Brain microvascular endothelial cell (primary cell): ENCODE measurements around the gene SLC44A3.

Source experiments
- DNase-seq: peaks from one replicate; pipeline ENCODE4 v3.0.0-alpha.2; 2020
- H3K27ac ChIP-seq: fragments of 250-450 bp; sonication (Bioruptor Pico); 2 replicates; pipeline ENCODE4 v1.5.1; 2020; ENCODE audit warnings: mild to moderate bottlenecking, moderate library complexity
- H3K27me3 ChIP-seq: fragments of 250-450 bp; sonication (Bioruptor Pico); replicated peaks from 2 replicates; pipeline ENCODE4 v1.5.1; 2020; ENCODE audit warnings: mild to moderate bottlenecking
- H3K36me3 ChIP-seq: fragments of 250-450 bp; sonication (Bioruptor Pico); replicated peaks from 2 replicates; pipeline ENCODE4 v1.5.1; 2020; ENCODE audit warnings: mild to moderate bottlenecking
- H3K4me3 ChIP-seq: 2 replicates; pipeline ENCODE4 v1.5.1; 2011; ENCODE audit warnings: low read depth, mild to moderate bottlenecking, control low read depth, low read length, moderate library complexity
- in situ Hi-C: cut with HindIII; loops from 2 replicates; pipeline ENCODE4 v1.10.0; 2017; ENCODE audit warnings: low sequenced_read_pairs, low pct_ligation_motif_present
- TF ChIP-seq, protein P1 (sequence below): IDR thresholded peaks from 2 replicates; pipeline ENCODE4 v1.5.1; 2011; ENCODE audit warnings: low read depth, mild to moderate bottlenecking, moderate library complexity, low read length, control low read depth, inconsistent platforms; ENCODE audit errors: missing control alignments

The SLC44A3 gene

DNA sequence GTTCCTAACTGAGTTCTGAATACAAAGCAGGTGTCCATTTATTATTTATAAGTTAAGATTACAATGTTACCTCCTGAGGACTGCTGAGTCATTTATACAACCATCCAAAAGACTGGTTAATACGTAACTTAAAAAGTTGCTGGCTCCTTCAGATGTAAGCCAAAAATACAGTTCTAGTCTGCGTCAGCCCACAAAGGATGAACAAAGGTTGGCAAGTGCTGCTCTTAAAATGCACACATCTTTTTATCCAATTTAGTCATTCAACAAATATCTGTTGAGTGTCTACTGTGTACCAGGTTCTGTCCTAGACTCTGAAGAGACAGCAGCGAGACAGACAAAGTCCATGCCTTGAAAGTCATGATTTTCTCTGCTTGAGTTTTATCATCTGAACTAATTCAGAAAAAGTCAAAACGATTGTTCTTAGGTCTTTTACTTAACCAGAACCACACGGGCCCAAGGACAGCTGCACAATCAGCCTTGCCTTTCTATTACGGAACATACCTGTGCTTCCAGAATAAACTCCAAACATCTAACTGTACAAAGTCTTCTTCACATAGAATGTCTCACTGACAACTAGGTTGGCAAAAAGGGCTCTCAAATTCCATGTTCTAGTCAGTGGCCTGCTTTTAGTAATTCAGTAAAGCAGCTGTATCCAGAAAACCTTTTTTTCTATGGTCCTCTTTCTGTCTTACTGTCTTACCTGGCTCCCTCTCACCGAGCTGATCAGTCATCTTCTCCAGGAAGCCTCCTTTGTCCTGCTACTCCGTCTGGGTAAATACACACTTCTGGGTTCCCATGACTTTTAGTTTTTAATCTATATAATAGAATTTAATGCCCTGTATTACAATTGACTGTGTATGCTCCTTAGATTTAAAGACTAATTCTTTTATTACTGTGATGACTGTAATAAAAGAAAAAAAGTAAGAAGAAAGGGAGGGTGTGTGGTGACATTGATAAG is 122.3 kb downstream of the SLC44A3 start:
- H3K27me3 ChIP-seq = no peaks in the 10 kb centered on the region
- H3K27ac ChIP-seq = no peak overlapping the region
- H3K36me3 ChIP-seq = no peaks in the 10 kb centered on the region
- in situ Hi-C loops = no loop called here
- H3K4me3 ChIP-seq = no peak overlapping the region
- DNase-seq = no peak
- TF ChIP-seq, protein P1, sequence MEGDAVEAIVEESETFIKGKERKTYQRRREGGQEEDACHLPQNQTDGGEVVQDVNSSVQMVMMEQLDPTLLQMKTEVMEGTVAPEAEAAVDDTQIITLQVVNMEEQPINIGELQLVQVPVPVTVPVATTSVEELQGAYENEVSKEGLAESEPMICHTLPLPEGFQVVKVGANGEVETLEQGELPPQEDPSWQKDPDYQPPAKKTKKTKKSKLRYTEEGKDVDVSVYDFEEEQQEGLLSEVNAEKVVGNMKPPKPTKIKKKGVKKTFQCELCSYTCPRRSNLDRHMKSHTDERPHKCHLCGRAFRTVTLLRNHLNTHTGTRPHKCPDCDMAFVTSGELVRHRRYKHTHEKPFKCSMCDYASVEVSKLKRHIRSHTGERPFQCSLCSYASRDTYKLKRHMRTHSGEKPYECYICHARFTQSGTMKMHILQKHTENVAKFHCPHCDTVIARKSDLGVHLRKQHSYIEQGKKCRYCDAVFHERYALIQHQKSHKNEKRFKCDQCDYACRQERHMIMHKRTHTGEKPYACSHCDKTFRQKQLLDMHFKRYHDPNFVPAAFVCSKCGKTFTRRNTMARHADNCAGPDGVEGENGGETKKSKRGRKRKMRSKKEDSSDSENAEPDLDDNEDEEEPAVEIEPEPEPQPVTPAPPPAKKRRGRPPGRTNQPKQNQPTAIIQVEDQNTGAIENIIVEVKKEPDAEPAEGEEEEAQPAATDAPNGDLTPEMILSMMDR = no peak
